MCF 10A (cell line): ENCODE results near the gene APBA2. TPM values are rescaled to one million over a fixed set of nuclear protein-coding genes. Genes with fewer than 3 reads are reported as not detected.

ENCODE experiments used
- BruUV-seq: library from RNA; stranded (reverse); fragments of 400-500 nt; replicated peaks from 2 replicates; lab custom pipeline; 2021; lab: Mats Ljungman, UMichigan
- CTCF ChIA-PET: fragments of 300-600 bp; sonication (Branson Sonifier 250); formaldehyde crosslinking; extraction: SDS; loops from one replicate; lab custom pipeline; 2021; ENCODE audit warnings: antibody characterized with exemption, inconsistent platforms; lab: Yijun Ruan, JAX
- POLR2A ChIA-PET: fragments of 300-600, 350-650 bp; sonication (Branson Sonifier 250); formaldehyde crosslinking; extraction: SDS; loops from one replicate; lab custom pipeline; 2020; ENCODE audit warnings: antibody characterized with exemption, inconsistent platforms; lab: Yijun Ruan, JAX
- DNase-seq: peaks from one replicate; pipeline ENCODE4 v3.0.0-alpha.2; 2018; ENCODE audit not compliant: unreplicated experiment
- H3K27ac Mint-ChIP-seq: one replicate; pipeline ENCODE4 v1.8.0; 2022; ENCODE audit warnings: mild to moderate bottlenecking, low read depth, mixed read lengths; ENCODE audit not compliant: unreplicated experiment
- H3K27me3 Mint-ChIP-seq: one replicate; pipeline ENCODE4 v1.8.0; 2022; ENCODE audit warnings: mixed read lengths; ENCODE audit not compliant: insufficient read depth, unreplicated experiment
- H3K36me3 Mint-ChIP-seq: one replicate; pipeline ENCODE4 v1.8.0; 2022; ENCODE audit warnings: mild to moderate bottlenecking, moderate library complexity, mixed read lengths; ENCODE audit not compliant: insufficient read depth, unreplicated experiment
- H3K4me1 Mint-ChIP-seq: one replicate; pipeline ENCODE4 v1.8.0; 2022; ENCODE audit warnings: mixed read lengths; ENCODE audit not compliant: insufficient read depth, unreplicated experiment
- H3K4me3 Mint-ChIP-seq: one replicate; pipeline ENCODE4 v1.8.0; 2022; ENCODE audit warnings: mild to moderate bottlenecking, moderate library complexity, mixed read lengths; ENCODE audit not compliant: unreplicated experiment
- H3K9me3 Mint-ChIP-seq: one replicate; pipeline ENCODE4 v1.8.0; 2022; ENCODE audit warnings: mixed read lengths; ENCODE audit not compliant: unreplicated experiment
- intact Hi-C: fragments of 100-400 bp; cut with micrococcal nuclease; formaldehyde crosslinking; loops from 2 replicates; pipeline ENCODE4 v1.14.1; 2022
- total RNA-seq: library from RNA; stranded (reverse); gene quantifications from 2 replicates; pipeline ENCODE4 v1.2.3, GENCODE V29; 2022
- TF ChIP-seq, protein P1 (sequence below): fragments of 200-600 bp; IDR thresholded peaks from one replicate; pipeline ENCODE4 v1.8.0; 2022; ENCODE audit warnings: antibody characterized with exemption, mild to moderate bottlenecking; ENCODE audit not compliant: unreplicated experiment

APBA2 gene
- total RNA-seq, 1 experiment from 2014 or later = not detected

DNA sequence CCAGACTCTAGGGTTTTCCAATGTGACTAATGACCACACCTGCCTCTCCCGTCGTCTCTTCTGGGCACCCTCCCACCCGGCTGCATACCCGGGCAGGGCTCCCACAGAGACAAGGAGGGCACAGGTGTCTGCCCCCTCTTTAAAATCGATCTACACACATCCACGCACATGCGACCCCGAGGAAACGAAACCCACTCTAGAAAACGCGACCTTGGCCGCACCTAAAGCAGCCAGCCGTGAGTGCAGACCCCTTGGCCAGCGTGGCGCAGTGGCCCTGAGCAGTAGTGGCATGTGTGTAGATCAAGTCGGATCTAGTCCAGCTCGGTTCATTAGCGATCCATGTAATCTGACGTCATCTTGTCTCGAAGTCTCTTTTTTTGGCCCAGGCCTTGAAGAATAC is 232.0 kb downstream of the APBA2 start:
- DNase-seq = no peak
- POLR2A ChIA-PET = interaction anchor here (0.5 kb wide), 1 partner anchor 253 kb away, joined by 4 read pairs; no protein-coding TSS in a partner anchor
- TF ChIP-seq, protein P1, sequence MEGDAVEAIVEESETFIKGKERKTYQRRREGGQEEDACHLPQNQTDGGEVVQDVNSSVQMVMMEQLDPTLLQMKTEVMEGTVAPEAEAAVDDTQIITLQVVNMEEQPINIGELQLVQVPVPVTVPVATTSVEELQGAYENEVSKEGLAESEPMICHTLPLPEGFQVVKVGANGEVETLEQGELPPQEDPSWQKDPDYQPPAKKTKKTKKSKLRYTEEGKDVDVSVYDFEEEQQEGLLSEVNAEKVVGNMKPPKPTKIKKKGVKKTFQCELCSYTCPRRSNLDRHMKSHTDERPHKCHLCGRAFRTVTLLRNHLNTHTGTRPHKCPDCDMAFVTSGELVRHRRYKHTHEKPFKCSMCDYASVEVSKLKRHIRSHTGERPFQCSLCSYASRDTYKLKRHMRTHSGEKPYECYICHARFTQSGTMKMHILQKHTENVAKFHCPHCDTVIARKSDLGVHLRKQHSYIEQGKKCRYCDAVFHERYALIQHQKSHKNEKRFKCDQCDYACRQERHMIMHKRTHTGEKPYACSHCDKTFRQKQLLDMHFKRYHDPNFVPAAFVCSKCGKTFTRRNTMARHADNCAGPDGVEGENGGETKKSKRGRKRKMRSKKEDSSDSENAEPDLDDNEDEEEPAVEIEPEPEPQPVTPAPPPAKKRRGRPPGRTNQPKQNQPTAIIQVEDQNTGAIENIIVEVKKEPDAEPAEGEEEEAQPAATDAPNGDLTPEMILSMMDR = no peak
- no TSS peak for BruUV-seq
- Mint-ChIP-seq H3K4me1 (no peaks in the 10 kb centered on the region), H3K36me3 (no peaks in the 10 kb centered on the region), H3K27me3 (peaks cover 10% of the 10 kb centered on the region), H3K4me3 (no peak overlapping the region), H3K9me3 (no peaks in the 10 kb centered on the region), H3K27ac (no peak overlapping the region)
- CTCF ChIA-PET = interaction anchor here (0.6 to 1.9 kb wide), 3 partner anchors 16 to 945 kb away, joined by 3 to 7 read pairs (median 3); no protein-coding TSS in a partner anchor
- intact Hi-C loops = no loop called here

DNA sequence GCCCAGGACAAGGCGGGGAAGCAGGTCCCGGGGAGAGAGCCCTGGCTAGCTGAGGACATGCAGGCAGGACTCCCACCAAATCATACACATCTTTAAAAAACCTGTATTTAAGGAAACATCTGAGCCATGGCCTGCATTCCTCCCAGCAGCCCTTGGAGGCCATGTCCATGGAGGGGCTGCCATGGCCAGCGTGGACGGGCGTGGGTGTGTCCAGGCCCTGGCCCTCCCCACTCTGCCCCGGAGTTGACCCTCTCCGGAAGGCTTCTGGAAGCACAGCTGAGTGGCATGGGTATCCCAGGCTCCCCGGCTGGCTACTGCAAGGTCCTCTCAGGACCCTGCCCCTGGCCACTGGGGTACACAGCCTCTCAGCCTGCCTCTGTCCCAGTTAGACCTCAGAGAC is 234.1 kb downstream of the APBA2 start:
- no peak overlapping the region for H3K27ac Mint-ChIP-seq
- no peak overlapping the region for H3K4me3 Mint-ChIP-seq
- H3K4me1 Mint-ChIP-seq = no peaks in the 10 kb centered on the region
- no peaks in the 10 kb centered on the region for H3K9me3 Mint-ChIP-seq
- BruUV-seq = no TSS peak
- ChIA-PET CTCF (no interaction called here), POLR2A (interaction anchor here (0.6 kb wide), 1 partner anchor 474 kb away, joined by 3 read pairs; no protein-coding TSS in a partner anchor)
- intact Hi-C loops = no loop called here
- TF ChIP-seq, protein P1 = no peak
- H3K27me3 Mint-ChIP-seq = no peaks in the 10 kb centered on the region
- no peaks in the 10 kb centered on the region for H3K36me3 Mint-ChIP-seq
- DNase-seq = no peak

DNA sequence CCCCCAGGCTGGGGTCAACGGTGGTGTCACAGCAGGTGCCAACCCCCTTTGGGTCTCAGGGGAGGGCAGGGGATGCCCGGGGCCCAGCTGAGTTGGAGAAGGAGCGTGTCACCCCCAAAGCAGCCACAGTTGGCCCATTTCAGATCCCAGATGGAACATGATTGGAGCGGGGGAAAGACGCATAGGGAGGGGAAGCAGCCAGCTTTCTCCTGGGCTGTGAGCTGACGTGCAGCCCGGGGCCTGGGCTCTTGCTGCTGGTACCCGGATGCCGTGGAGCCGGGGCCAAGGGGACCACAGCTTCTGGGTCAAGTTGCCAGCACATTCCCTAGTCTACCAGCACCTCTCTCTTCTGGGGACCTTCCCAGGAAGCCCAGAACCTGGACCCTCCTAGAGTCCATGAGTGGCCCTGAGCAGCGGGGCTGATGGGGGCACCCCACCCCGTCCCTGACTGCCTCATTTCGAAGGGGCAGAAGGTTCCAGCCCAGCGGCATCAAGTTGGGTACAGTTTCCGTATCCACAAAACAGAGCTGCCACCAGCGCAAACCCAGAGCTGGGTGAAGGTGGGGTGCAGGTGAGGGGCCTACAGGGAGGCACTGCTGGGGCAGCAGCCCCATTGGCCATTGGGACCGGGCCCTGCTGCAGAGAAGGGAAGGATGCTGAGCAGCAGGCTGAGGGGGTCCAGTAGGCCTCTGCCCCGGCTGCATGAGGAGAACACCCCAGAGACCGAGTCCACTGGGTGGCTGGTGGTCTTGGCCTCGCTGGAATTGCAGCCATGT is 235.0 kb downstream of the APBA2 start:
- intact Hi-C loops = no loop called here
- BruUV-seq = no TSS peak
- H3K4me3 Mint-ChIP-seq = no peak overlapping the region
- ChIA-PET CTCF (no interaction called here), POLR2A (no interaction called here)
- no peaks in the 10 kb centered on the region for H3K4me1 Mint-ChIP-seq
- H3K27ac Mint-ChIP-seq = no peak overlapping the region
- no peaks in the 10 kb centered on the region for H3K9me3 Mint-ChIP-seq
- no peaks in the 10 kb centered on the region for H3K36me3 Mint-ChIP-seq
- TF ChIP-seq, protein P1 = no peak
- H3K27me3 Mint-ChIP-seq = no peaks in the 10 kb centered on the region
- no peak for DNase-seq

DNA sequence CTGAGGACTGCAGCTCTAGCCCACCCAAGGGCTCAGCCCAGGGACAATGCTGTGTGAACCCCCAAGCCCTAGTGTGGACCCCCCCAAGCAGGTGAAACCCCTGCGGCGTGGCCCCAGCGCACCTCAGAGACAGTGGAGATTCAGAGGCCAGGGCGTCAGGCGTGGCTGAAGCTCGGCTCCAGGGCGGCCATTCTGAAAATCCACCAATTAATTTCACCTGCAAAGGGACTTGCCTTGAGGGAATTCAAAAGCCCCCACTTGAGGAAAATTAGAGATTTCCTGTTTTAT is 235.5 kb downstream of the APBA2 start:
- TF ChIP-seq, protein P1 = no peak
- Mint-ChIP-seq H3K36me3 (no peaks in the 10 kb centered on the region), H3K27me3 (no peaks in the 10 kb centered on the region), H3K4me1 (no peaks in the 10 kb centered on the region), H3K9me3 (no peaks in the 10 kb centered on the region), H3K27ac (no peak overlapping the region), H3K4me3 (no peak overlapping the region)
- intact Hi-C loops = no loop called here
- POLR2A ChIA-PET = no interaction called here
- no peak for DNase-seq
- BruUV-seq = no TSS peak
- CTCF ChIA-PET = interaction anchor here (0.6 to 1.2 kb wide), 2 partner anchors 19 to 31 kb away, joined by 3 read pairs; no protein-coding TSS in a partner anchor
